OCI-LY3 (cell line): ENCODE results near the gene EIF4B.
A peak's percentile ranks its signal among the peaks of the same experiment; 100 is the strongest.

ENCODE experiments used
- EZH2phosphoT487 ChIP-seq: fragments of 200-600 bp; shearing (Covaris generic); IDR thresholded peaks from 2 replicates; pipeline ENCODE4 v1.6.1; 2018; ENCODE audit warnings: antibody characterized with exemption, mixed run types, low read depth
- TF ChIP-seq, protein P1 (sequence below): fragments of 200-600, 300-600 bp; sonication (generic); IDR thresholded peaks from 2 replicates; pipeline ENCODE4 v1.5.1; 2014; ENCODE audit warnings: antibody characterized with exemption, low read length, low read depth

DNA sequence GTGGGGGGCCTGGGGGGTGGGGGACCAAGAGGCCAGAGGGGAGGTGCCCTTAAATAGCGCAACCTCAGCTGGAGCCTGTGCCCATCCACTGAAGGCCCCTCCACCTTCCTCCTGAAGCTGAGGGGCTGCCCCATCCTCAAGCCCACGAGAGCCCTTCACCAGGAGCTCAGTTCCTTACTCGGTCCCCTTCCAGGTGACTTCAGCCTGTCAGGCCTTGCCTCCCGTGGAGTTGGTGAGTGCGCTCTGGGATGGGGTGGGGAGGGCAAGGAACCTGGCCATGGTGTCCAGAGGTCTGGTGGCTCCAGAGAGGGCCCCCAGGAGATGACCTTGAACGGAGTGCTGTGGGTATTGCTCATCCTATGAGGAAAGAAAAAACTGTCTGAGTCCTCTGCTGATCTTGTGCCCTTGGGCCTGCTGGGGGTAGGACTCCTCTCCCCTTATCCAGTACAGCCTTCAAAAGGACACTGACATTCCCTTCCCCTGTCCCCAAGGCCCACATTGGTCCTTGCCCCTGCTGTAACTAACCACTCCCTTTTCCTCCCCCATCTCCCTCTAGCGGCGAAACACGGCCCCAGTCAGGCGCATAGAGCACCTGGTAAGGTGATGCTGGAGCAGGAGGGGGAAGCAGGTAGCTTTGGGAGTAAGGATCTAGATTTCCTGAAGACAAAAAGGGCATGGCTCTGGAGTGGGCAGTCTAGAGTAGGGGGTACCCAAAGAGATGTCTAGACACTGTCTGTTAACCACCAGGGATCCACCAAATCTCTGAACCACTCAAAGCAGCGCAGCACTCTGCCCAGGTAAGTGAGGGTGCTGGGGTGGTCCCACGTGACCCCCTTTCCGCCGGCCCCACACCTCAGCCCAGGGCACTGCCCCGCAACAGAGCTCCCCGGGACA is 47.2 kb downstream of the EIF4B start:
- TF ChIP-seq, protein P1, sequence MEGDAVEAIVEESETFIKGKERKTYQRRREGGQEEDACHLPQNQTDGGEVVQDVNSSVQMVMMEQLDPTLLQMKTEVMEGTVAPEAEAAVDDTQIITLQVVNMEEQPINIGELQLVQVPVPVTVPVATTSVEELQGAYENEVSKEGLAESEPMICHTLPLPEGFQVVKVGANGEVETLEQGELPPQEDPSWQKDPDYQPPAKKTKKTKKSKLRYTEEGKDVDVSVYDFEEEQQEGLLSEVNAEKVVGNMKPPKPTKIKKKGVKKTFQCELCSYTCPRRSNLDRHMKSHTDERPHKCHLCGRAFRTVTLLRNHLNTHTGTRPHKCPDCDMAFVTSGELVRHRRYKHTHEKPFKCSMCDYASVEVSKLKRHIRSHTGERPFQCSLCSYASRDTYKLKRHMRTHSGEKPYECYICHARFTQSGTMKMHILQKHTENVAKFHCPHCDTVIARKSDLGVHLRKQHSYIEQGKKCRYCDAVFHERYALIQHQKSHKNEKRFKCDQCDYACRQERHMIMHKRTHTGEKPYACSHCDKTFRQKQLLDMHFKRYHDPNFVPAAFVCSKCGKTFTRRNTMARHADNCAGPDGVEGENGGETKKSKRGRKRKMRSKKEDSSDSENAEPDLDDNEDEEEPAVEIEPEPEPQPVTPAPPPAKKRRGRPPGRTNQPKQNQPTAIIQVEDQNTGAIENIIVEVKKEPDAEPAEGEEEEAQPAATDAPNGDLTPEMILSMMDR = peak; percentile 54
- no peak for TF ChIP-seq EZH2phosphoT487
